NCI-H510A (cell line): ENCODE data around the gene ZCCHC8.

Experiments used
- DNase-seq: peaks from one replicate; lab custom pipeline; 2025; lab: John Stamatoyannopoulos, UW

The ZCCHC8 gene

DNA sequence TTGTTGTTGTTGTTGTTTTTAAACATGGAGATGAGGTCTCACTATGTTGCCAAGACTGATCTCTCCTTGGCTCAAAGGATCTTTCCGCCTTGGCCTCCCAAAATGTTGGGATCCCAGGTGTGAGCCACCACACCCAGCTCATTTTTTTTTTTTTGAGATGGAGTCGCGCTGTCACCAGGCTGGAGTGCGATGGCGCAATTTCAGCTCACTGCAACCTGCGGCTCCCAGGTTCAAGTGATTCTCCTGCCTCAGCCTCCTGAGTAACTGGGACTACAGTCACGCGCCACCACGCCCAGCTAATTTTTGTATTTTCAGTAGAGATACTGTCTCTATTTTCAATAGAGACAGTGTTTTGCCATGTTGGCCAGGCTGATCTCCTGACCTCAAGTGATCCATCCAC, 73.3 kb downstream of the ZCCHC8 start:
- no peak for DNase-seq

DNA sequence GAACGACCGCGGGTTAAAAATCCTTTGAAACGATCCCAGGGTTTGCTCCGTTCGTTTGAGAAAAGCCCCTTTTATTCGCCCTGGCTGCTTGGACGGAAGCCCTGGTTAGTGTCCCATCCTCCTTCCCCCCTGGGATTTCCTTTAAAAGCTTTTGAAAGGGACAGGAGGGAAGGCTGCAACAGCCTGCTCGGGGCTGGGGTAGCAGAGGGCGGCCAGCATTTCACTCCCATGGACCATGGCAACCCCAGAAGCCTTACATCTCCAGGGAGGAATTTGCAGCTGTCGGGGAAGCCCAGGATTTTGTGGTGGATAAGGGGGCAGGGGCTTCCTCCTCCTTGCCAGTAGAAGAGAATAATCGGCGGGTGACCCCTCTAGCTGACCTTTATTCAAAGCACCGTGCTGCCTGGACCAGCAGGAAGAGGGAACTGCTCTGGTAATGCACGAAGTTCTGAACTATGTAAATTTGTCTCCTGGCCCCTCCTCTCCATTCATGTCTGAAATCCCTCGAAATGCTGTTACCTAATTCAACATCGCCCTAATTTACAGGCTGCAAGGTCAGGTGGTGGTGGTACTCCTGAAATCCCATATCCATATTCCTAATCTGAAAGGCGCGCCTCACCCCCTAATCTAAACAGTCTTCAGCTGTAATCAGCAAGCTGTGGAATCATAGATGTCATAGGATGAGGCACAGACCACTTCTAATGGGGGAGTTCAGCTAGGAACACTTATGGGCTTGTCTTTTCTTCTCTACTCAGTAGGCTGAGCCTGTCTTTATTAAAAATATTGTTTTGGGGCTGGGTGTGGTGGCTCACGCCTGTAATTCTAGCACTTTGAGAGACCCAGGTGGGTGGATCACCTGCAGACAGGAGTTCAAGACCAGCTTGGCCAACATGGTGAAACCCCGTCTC, 77.2 kb downstream of the ZCCHC8 start:
- DNase-seq: no peak

DNA sequence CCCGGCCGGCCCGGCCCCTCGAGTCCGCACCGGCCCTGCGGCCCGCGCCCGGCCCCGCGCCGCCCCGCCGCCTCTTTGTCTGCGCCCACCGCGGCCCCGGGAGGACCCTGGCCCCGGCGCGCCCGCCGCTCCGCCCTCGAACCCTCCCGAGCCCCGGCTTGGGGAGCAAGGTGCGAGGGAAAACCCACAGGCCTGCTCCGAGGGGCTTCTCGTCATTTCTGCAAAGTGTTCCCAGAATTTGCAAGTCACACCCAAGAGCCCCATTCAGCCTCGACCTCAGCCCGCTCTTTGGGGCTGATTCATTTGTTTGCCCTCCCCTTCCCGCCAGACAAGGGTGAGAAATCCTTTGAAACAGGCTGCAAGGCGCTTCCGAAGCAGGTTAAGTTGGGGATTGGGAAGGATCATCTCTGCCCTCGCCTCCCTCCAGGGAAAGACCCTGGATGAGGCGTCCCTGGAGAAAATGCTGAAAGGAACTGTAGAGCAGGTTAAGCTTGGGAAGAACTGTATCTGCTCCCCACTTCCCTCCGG, 77.9 kb downstream of the ZCCHC8 start:
- no peak for DNase-seq

- peak; percentile 61 for DNase-seq
Measured at GRCh38 chr12:122421821-122422729, 78.7 kb downstream of the ZCCHC8 start, which contains the start of gene CLIP1. Gene CLIP1, minus strand, starts transcription at chr12:122422669. Its CDS starts 42,217 bp downstream, at chr12:122380452.
